B cell (primary cell): ENCODE data around the gene ARMC6. TPM values are rescaled to one million over a fixed set of nuclear protein-coding genes. Genes with fewer than 3 reads are reported as not detected.

Experiments
- ATAC-seq: fragments of 200-7000 bp; cut with Tn5 transposase; one replicate; pipeline ENCODE4 v1.10.0; 2021; ENCODE audit warnings: low read depth, mild to moderate bottlenecking, moderate number of reproducible peaks, moderate library complexity
- CTCF ChIA-PET: fragments of 350-600 bp; sonication (Branson Sonifier 250); formaldehyde crosslinking; loops from one replicate; lab custom pipeline; 2021; ENCODE audit warnings: antibody characterized with exemption, inconsistent platforms; lab: Charles Lee
- POLR2A ChIA-PET: fragments of 350-600 bp; sonication (Branson Sonifier 250); formaldehyde crosslinking; loops from one replicate; lab custom pipeline; 2021; ENCODE audit warnings: antibody characterized with exemption; lab: Charles Lee
- DNase-seq: peaks from one replicate; pipeline ENCODE4 v3.0.0; 2013
- H2AFZ ChIP-seq: 2 replicates; pipeline ENCODE4 v1.6.1; 2012; ENCODE audit warnings: mild to moderate bottlenecking, low read depth, low read length; ENCODE audit not compliant: insufficient read depth, poor library complexity, severe bottlenecking
- H3K27ac ChIP-seq, 2 donors: 1 replicate in 1 of 2; 2 replicates in 1 of 2; pipeline ENCODE4 v1.5.1; 2012 to 2013; ENCODE audit warnings: low read length in 2 of 2, mild to moderate bottlenecking in 2 of 2, moderate library complexity in 1 of 2
- H3K27me3 ChIP-seq, 4 experiments: fragments of 200-600 bp in 1 of 4; sonication (generic) in 1 of 4; replicated peaks in 1 of 4; 1 replicate in 2 of 4; 2 replicates in 2 of 4; pipeline versions ENCODE4 v1.6.1 to v1.7.0; 2013 to 2016; ENCODE audit warnings: low read length in 3 of 4, mild to moderate bottlenecking in 2 of 4, mixed read lengths in 1 of 4, moderate library complexity in 1 of 4; ENCODE audit not compliant: insufficient read depth in 4 of 4, control insufficient read depth in 3 of 4; ENCODE audit errors: control extremely low read depth in 1 of 4
- H3K36me3 ChIP-seq, 2 experiments: replicated peaks in 1 of 2; 1 replicate in 1 of 2; 2 replicates in 1 of 2; pipeline versions ENCODE4 v1.6.1 to v1.7.1; 2013; ENCODE audit warnings: low read length in 1 of 2; ENCODE audit not compliant: insufficient read depth in 2 of 2, control insufficient read depth in 1 of 2; ENCODE audit errors: control extremely low read depth in 1 of 2, extremely low read depth in 1 of 2
- H3K4me1 ChIP-seq, 2 donors: fragments of 200-600 bp in 1 of 2; sonication (generic) in 1 of 2; 1 replicate in 1 of 2; 2 replicates in 1 of 2; pipeline versions ENCODE4 v1.5.1 to v1.6.1; 2013 to 2017; ENCODE audit warnings: low read length in 2 of 2; ENCODE audit not compliant: control insufficient read depth in 2 of 2, insufficient read depth in 2 of 2
- H3K4me2 ChIP-seq: replicated peaks from 2 replicates; pipeline ENCODE3; 2012; ENCODE audit warnings: mild to moderate bottlenecking, low read depth, low read length; ENCODE audit not compliant: poor library complexity, severe bottlenecking
- H3K4me3 ChIP-seq, 5 experiments: fragments of 200-600 bp in 1 of 5; sonication (generic) in 1 of 5; 1 replicate in 3 of 5; 2 replicates in 2 of 5; pipeline versions ENCODE4 v1.5.1 to v1.7.0; 2011 to 2016; ENCODE audit warnings: low read length in 4 of 5, mild to moderate bottlenecking in 4 of 5, low read depth in 2 of 5, control low read depth in 1 of 5, moderate library complexity in 1 of 5; ENCODE audit not compliant: insufficient read depth in 1 of 5; ENCODE audit errors: control extremely low read depth in 1 of 5, extremely low read depth in 1 of 5
- H3K79me2 ChIP-seq: fragments of 200-600 bp; sonication (generic); one replicate; pipeline ENCODE4 v1.6.0; 2016; ENCODE audit warnings: low read length; ENCODE audit not compliant: control insufficient read depth, insufficient read depth
- H3K9ac ChIP-seq: fragments of 200-600 bp; sonication (generic); 2 replicates; pipeline ENCODE4 v1.6.1; 2017; ENCODE audit warnings: mild to moderate bottlenecking, low read length, moderate library complexity
- H3K9me3 ChIP-seq, 3 donors: one replicate each; pipeline versions ENCODE4 v1.6.1 to v1.7.1; 2013; ENCODE audit warnings: low read length in 2 of 3; ENCODE audit not compliant: control insufficient read depth in 2 of 3, insufficient read depth in 1 of 3; ENCODE audit errors: control extremely low read depth in 1 of 3
- H4K20me1 ChIP-seq: 2 replicates; pipeline ENCODE4 v1.6.0; 2012; ENCODE audit warnings: mild to moderate bottlenecking, low read length; ENCODE audit not compliant: insufficient read depth, control insufficient read depth, poor library complexity, severe bottlenecking
- H3K27ac Mint-ChIP-seq: one replicate; pipeline ENCODE4 v1.8.0; 2021; ENCODE audit warnings: mixed read lengths
- H3K27me3 Mint-ChIP-seq: one replicate; pipeline ENCODE4 v1.8.0; 2021; ENCODE audit warnings: mixed read lengths
- H3K4me1 Mint-ChIP-seq: one replicate; pipeline ENCODE4 v1.8.0; 2021; ENCODE audit warnings: mixed read lengths
- H3K4me3 Mint-ChIP-seq: one replicate; pipeline ENCODE4 v1.8.0; 2021; ENCODE audit warnings: mixed read lengths
- H3K9me3 Mint-ChIP-seq: one replicate; pipeline ENCODE4 v1.8.0; 2022; ENCODE audit warnings: mixed read lengths; ENCODE audit not compliant: insufficient read depth
- EZH2 ChIP-seq: IDR thresholded peaks from 2 replicates; pipeline ENCODE4 v1.6.1; 2012; ENCODE audit warnings: borderline replicate concordance, low read depth, mild to moderate bottlenecking, moderate library complexity, low read length; ENCODE audit not compliant: insufficient read depth, poor library complexity, severe bottlenecking
- WGBS: methylation state at CpG from one replicate; pipeline ENCODE4 v1.1.5; 2013; ENCODE audit warnings: missing lambda C conversion rate; ENCODE audit not compliant: insufficient coverage; 5-methylcytosine and 5-hydroxymethylcytosine counted together
- intact Hi-C: fragments of 100-400 bp; cut with micrococcal nuclease; formaldehyde crosslinking; loops from one replicate; pipeline ENCODE4 v1.10.0; 2022
- polyA plus RNA-seq: library from polyadenylated mRNA; depleted of rRNA; stranded (reverse); fragments of >200 nt; gene quantifications from 2 replicates; pipeline ENCODE4 v1.2.3, GENCODE V29; 2012
- total RNA-seq, 2 donors: library from RNA; stranded (reverse); fragments of 120-200 nt in 1 of 2; gene quantifications; 1 replicate in 1 of 2; 2 replicates in 1 of 2; pipeline versions ENCODE4 v1.2.3 to v1.2.4, GENCODE V29; 2013 to 2022
- TF ChIP-seq, protein P1 (sequence below): fragments of 200-600 bp; IDR thresholded peaks from one replicate; pipeline ENCODE4 v1.8.0; 2022; ENCODE audit warnings: antibody characterized with exemption, mild to moderate bottlenecking

The ARMC6 gene
- total and polyA plus RNA-seq, 2 donors (not counting 1 experiment from before 2014, with no cell fraction given) = 15.2 to 27.6 TPM

- Histone ChIP-seq H3K36me3 (peaks cover 0 to 60% of the 10 kb centered on the region in 2 experiments), H3K9me3 (no peaks in the 10 kb centered on the region), H3K27me3 (no peaks in the 10 kb centered on the region), H3K4me3 (no peak overlapping the region), H3K9ac (no peak overlapping the region), H3K79me2 (peaks cover 18% of the 10 kb centered on the region), H3K4me1 (no peaks in the 10 kb centered on the region), H2AFZ (no peak overlapping the region), H3K27ac (no peak overlapping the region), H3K4me2 (no peak overlapping the region), H4K20me1 (no peaks in the 10 kb centered on the region)
- Mint-ChIP-seq H3K27ac (no peak overlapping the region), H3K4me3 (no peak overlapping the region), H3K9me3 (no peaks in the 10 kb centered on the region), H3K27me3 (no peaks in the 10 kb centered on the region), H3K4me1 (no peaks in the 10 kb centered on the region)
- intact Hi-C loops = loop anchor here (2.0 kb wide), 1 partner anchor 120 kb away; no protein-coding TSS in a partner anchor
- DNase-seq (no peak), ATAC-seq (no peak)
- no peak for TF ChIP-seq EZH2
- TF ChIP-seq, protein P1, sequence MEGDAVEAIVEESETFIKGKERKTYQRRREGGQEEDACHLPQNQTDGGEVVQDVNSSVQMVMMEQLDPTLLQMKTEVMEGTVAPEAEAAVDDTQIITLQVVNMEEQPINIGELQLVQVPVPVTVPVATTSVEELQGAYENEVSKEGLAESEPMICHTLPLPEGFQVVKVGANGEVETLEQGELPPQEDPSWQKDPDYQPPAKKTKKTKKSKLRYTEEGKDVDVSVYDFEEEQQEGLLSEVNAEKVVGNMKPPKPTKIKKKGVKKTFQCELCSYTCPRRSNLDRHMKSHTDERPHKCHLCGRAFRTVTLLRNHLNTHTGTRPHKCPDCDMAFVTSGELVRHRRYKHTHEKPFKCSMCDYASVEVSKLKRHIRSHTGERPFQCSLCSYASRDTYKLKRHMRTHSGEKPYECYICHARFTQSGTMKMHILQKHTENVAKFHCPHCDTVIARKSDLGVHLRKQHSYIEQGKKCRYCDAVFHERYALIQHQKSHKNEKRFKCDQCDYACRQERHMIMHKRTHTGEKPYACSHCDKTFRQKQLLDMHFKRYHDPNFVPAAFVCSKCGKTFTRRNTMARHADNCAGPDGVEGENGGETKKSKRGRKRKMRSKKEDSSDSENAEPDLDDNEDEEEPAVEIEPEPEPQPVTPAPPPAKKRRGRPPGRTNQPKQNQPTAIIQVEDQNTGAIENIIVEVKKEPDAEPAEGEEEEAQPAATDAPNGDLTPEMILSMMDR = no peak
- POLR2A ChIA-PET = no interaction called here
- CTCF ChIA-PET = interaction anchor here (0.8 to 5.6 kb wide), 14 partner anchors 8 to 436 kb away, joined by 3 to 82 read pairs (median 7); partner anchors contain the start of gene SLC25A42
- 95% methylated on average over 19 of the region's 19 CpGs for WGBS
Observed at GRCh38 chr19:19054939-19055440, 21.6 kb downstream of the ARMC6 start.

DNA sequence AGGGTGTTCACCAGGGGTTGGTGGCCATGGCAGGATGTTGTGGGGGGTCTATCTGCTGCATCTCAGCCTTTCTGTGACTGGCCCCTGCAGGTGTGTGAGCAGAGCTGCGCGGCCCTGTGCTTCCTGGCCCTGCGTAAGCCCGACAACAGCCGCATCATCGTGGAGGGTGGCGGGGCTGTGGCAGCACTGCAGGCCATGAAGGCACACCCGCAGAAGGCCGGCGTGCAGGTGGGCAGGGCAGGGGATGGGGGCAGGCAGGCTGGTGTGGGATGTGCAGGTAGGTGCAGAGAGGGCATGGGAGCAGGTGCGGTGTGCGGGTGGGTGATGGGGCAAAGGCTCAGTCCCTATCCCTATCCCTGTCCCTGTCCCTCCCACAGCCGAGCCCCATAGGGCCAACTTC is 22.3 kb downstream of the ARMC6 start:
- TF ChIP-seq EZH2 = no peak
- TF ChIP-seq, protein P1 = no peak
- no peak for DNase-seq
- 97% methylated on average over 7 of the region's 13 CpGs for WGBS
- no peak overlapping the region for H3K4me3 Mint-ChIP-seq
- ChIA-PET POLR2A (no interaction called here), CTCF (interaction anchor here (0.8 to 3.8 kb wide), 7 partner anchors 12 to 90 kb away, joined by 3 to 27 read pairs (median 7); no protein-coding TSS in a partner anchor)
- Histone ChIP-seq H3K27ac (no peak overlapping the region), H3K36me3 (peaks cover 0 to 60% of the 10 kb centered on the region in 2 experiments), H3K79me2 (peaks cover 18% of the 10 kb centered on the region), H3K9ac (no peak overlapping the region), H3K9me3 (no peaks in the 10 kb centered on the region), H2AFZ (no peak overlapping the region), H4K20me1 (no peaks in the 10 kb centered on the region), H3K4me1 (no peaks in the 10 kb centered on the region), H3K4me3 (no peak overlapping the region), H3K4me2 (no peak overlapping the region), H3K27me3 (no peaks in the 10 kb centered on the region)
- H3K27me3 Mint-ChIP-seq = no peaks in the 10 kb centered on the region
- no peaks in the 10 kb centered on the region for H3K4me1 Mint-ChIP-seq
- intact Hi-C loops = loop anchor here (2.0 kb wide), 1 partner anchor 119 kb away; no protein-coding TSS in a partner anchor
- H3K27ac Mint-ChIP-seq = no peak overlapping the region
- H3K9me3 Mint-ChIP-seq = no peaks in the 10 kb centered on the region
- ATAC-seq = no peak
